SK-N-SH (cell line): ENCODE results near the gene IER3IP1. TPM values are rescaled to one million over a fixed set of nuclear protein-coding genes. Genes with fewer than 3 reads are reported as not detected.

Experiments used
- CTCF ChIA-PET: fragments of 300-600, 350-600 bp; formaldehyde crosslinking; extraction: SDS; loops from one replicate; lab custom pipeline; 2021; lab: Yijun Ruan, JAX
- POLR2A ChIA-PET: fragments of 350-600 bp; sonication (Branson Sonifier 250); formaldehyde crosslinking; extraction: SDS; loops from one replicate; lab custom pipeline; 2020; ENCODE audit warnings: antibody characterized with exemption, inconsistent platforms; lab: Yijun Ruan, JAX
- DNase-seq: peaks from one replicate; pipeline ENCODE4 v3.0.0; 2012
- H2AFZ ChIP-seq: fragments of 200-600 bp; sonication (generic); 2 replicates; pipeline ENCODE4 v1.8.1; 2016; ENCODE audit warnings: antibody characterized with exemption, mild to moderate bottlenecking, low read depth
- H3F3A ChIP-seq: fragments of 200-600 bp; sonication (generic); replicated peaks from 2 replicates; pipeline ENCODE3; 2016; ENCODE audit warnings: antibody characterized with exemption, mild to moderate bottlenecking; ENCODE audit not compliant: insufficient read depth
- H3K27ac ChIP-seq, 2 experiments: fragments of 200-500 bp in 1 of 2; fragments of 200-600 bp in 1 of 2; sonication (Bioruptor generic) in 1 of 2; sonication (generic), shearing (Covaris generic) in 1 of 2; 2 replicates each; pipeline versions ENCODE4 v1.5.1 to v1.6.1; 2014 to 2016; ENCODE audit warnings: low read depth in 2 of 2, inconsistent platforms in 1 of 2, low read length in 1 of 2, mild to moderate bottlenecking in 1 of 2, mixed read lengths in 1 of 2
- H3K27me3 ChIP-seq: fragments of 200-600 bp; sonication (generic), shearing (Covaris generic); 2 replicates; pipeline ENCODE4 v1.6.1; 2016; ENCODE audit warnings: mixed run types; ENCODE audit not compliant: insufficient read depth
- H3K36me3 ChIP-seq, 2 experiments: fragments of 200-500 bp in 1 of 2; fragments of 200-600 bp in 1 of 2; sonication (Bioruptor generic) in 1 of 2; sonication (generic) in 1 of 2; replicated peaks in 1 of 2; 2 replicates each; pipeline versions ENCODE3 to v1.5.1; 2014 to 2016; ENCODE audit warnings: low read length in 1 of 2, mild to moderate bottlenecking in 1 of 2; ENCODE audit not compliant: insufficient read depth in 2 of 2, control insufficient read depth in 1 of 2
- H3K4me1 ChIP-seq, 2 experiments: fragments of 200-500 bp in 1 of 2; fragments of 200-600 bp in 1 of 2; sonication (Bioruptor generic) in 1 of 2; sonication (generic), shearing (Covaris generic) in 1 of 2; 2 replicates each; pipeline versions ENCODE4 v1.5.1 to v1.6.1; 2014 to 2016; ENCODE audit warnings: low read depth in 1 of 2, low read length in 1 of 2, mixed run types in 1 of 2; ENCODE audit not compliant: insufficient read depth in 2 of 2, control insufficient read depth in 1 of 2
- H3K4me2 ChIP-seq: fragments of 200-600 bp; sonication (generic), shearing (Covaris generic); 2 replicates; pipeline ENCODE4 v1.6.1; 2017; ENCODE audit warnings: mixed run types
- H3K4me3 ChIP-seq, 2 experiments: fragments of 200-500 bp in 1 of 2; fragments of 200-600 bp in 1 of 2; sonication (Bioruptor generic) in 1 of 2; sonication (generic), shearing (Covaris generic) in 1 of 2; 2 replicates each; pipeline versions ENCODE4 v1.5.1 to v1.8.1; 2014 to 2016; ENCODE audit warnings: low read depth in 2 of 2, inconsistent platforms in 1 of 2, low read length in 1 of 2, mild to moderate bottlenecking in 1 of 2, mixed read lengths in 1 of 2, moderate library complexity in 1 of 2
- H3K79me2 ChIP-seq: fragments of 200-600 bp; sonication (generic); 2 replicates; pipeline ENCODE4 v1.8.1; 2017; ENCODE audit warnings: mild to moderate bottlenecking; ENCODE audit not compliant: insufficient read depth
- H3K9ac ChIP-seq: fragments of 200-600 bp; sonication (generic); 2 replicates; pipeline ENCODE4 v1.6.1; 2017; ENCODE audit warnings: mixed run types
- H3K9me2 ChIP-seq: fragments of 200-600 bp; sonication (generic); 2 replicates; pipeline ENCODE4 v1.6.1; 2017; ENCODE audit warnings: mixed run types
- H3K9me3 ChIP-seq: fragments of 200-600 bp; sonication (generic); 2 replicates; pipeline ENCODE4 v1.6.1; 2017; ENCODE audit warnings: mixed run types, mild to moderate bottlenecking, moderate library complexity
- H4K20me1 ChIP-seq: fragments of 200-600 bp; sonication (generic); 2 replicates; pipeline ENCODE4 v1.6.1; 2017; ENCODE audit warnings: mild to moderate bottlenecking, mixed run types; ENCODE audit not compliant: insufficient read depth
- CHD2 ChIP-seq: fragments of 150-350 bp; IDR thresholded peaks from 2 replicates; pipeline ENCODE4 v1.6.1; 2018; ENCODE audit warnings: low read length; ENCODE audit not compliant: partially characterized antibody
- EZH2phosphoT487 ChIP-seq: fragments of 200-600 bp; sonication (generic); IDR thresholded peaks from 2 replicates; pipeline ENCODE4 v1.6.1; 2017; ENCODE audit warnings: low read depth, mixed run types, mild to moderate bottlenecking, antibody characterized with exemption, moderate library complexity, borderline replicate concordance
- FOXJ3 ChIP-seq: sonication (generic); formaldehyde crosslinking; IDR thresholded peaks from 2 replicates; pipeline ENCODE4 v1.5.1; 2020; ENCODE audit warnings: mild to moderate bottlenecking, missing genetic modification reagents
- GATA2 ChIP-seq: sonication (generic); formaldehyde crosslinking; IDR thresholded peaks from 2 replicates; pipeline ENCODE4 v1.5.0; 2020; ENCODE audit warnings: mild to moderate bottlenecking, missing genetic modification reagents
- MAX ChIP-seq: IDR thresholded peaks from 2 replicates; pipeline ENCODE4 v1.4.0; 2012; ENCODE audit warnings: low read depth
- MEF2A ChIP-seq: IDR thresholded peaks from 2 replicates; pipeline ENCODE4 v1.4.0; 2012; ENCODE audit warnings: low read depth, borderline replicate concordance
- PBX3 ChIP-seq: IDR thresholded peaks from 2 replicates; pipeline ENCODE4; 2012
- POLR2AphosphoS5 ChIP-seq: IDR thresholded peaks from 2 replicates; pipeline ENCODE4 v1.6.1; 2012; ENCODE audit warnings: low read depth, low read length
- RCOR1 ChIP-seq: fragments of 150-350 bp; IDR thresholded peaks from 2 replicates; pipeline ENCODE4 v1.6.1; 2017; ENCODE audit warnings: antibody characterized with exemption, low read length
- RXRA ChIP-seq: IDR thresholded peaks from 2 replicates; pipeline ENCODE4 v1.4.0; 2012; ENCODE audit warnings: low read depth, mild to moderate bottlenecking, borderline replicate concordance
- TEAD4 ChIP-seq: IDR thresholded peaks from 2 replicates; pipeline ENCODE4 v1.4.0; 2012; ENCODE audit warnings: mild to moderate bottlenecking, borderline replicate concordance; ENCODE audit not compliant: insufficient read depth
- YY1 ChIP-seq: IDR thresholded peaks from 2 replicates; pipeline ENCODE4 v1.4.0; 2012; ENCODE audit warnings: low read depth, mild to moderate bottlenecking
- WGBS: methylation state at CpG from one replicate; pipeline ENCODE4 v1.1.6; 2017; ENCODE audit warnings: low lambda C conversion rate; 5-methylcytosine and 5-hydroxymethylcytosine counted together
- polyA plus RNA-seq, 3 experiments: library from polyadenylated mRNA; depleted of rRNA; stranded (reverse); fragments of >200 nt; gene quantifications; 2 replicates each; pipeline ENCODE4 v1.2.3, GENCODE V29; 2012
- TF ChIP-seq, protein P1 (sequence below): fragments of 150-350 bp; IDR thresholded peaks from 2 replicates; pipeline ENCODE4 v1.6.1; 2016; ENCODE audit warnings: mild to moderate bottlenecking, low read depth, low read length
- TF ChIP-seq, protein P2 (sequence below): fragments of 150-350 bp; IDR thresholded peaks from 2 replicates; pipeline ENCODE4 v1.6.1; 2017; ENCODE audit warnings: antibody characterized with exemption, low read length, low read depth, borderline replicate concordance
- TF ChIP-seq, protein P3 (sequence below): fragments of 200-600 bp; sonication (generic); IDR thresholded peaks from 2 replicates; pipeline ENCODE4 v1.6.1; 2017; ENCODE audit warnings: antibody characterized with exemption, mild to moderate bottlenecking, moderate library complexity

IER3IP1 gene
- polyA plus RNA-seq, 1 of the 3 experiments (the other 2 are of a cell fraction): 13.7 TPM

- Histone ChIP-seq H3K4me2 (no peak overlapping the region), H3K36me3 (peaks cover 4 to 19% of the 10 kb centered on the region in 2 experiments), H3K9me2 (no peaks in the 10 kb centered on the region)
- WGBS: 96% methylated on average over 2 of the region's 2 CpGs
- DNase-seq: no peak
- TF ChIP-seq POLR2AphosphoS5 (no peak), TEAD4 (no peak), RXRA (no peak), MEF2A (no peak), PBX3 (no peak), EZH2phosphoT487 (no peak), RCOR1 (no peak), GATA2 (CRISPR knock-in tag) (no peak)
- TF ChIP-seq, protein P1, sequence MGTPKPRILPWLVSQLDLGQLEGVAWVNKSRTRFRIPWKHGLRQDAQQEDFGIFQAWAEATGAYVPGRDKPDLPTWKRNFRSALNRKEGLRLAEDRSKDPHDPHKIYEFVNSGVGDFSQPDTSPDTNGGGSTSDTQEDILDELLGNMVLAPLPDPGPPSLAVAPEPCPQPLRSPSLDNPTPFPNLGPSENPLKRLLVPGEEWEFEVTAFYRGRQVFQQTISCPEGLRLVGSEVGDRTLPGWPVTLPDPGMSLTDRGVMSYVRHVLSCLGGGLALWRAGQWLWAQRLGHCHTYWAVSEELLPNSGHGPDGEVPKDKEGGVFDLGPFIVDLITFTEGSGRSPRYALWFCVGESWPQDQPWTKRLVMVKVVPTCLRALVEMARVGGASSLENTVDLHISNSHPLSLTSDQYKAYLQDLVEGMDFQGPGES: no peak
- TF ChIP-seq, protein P2, sequence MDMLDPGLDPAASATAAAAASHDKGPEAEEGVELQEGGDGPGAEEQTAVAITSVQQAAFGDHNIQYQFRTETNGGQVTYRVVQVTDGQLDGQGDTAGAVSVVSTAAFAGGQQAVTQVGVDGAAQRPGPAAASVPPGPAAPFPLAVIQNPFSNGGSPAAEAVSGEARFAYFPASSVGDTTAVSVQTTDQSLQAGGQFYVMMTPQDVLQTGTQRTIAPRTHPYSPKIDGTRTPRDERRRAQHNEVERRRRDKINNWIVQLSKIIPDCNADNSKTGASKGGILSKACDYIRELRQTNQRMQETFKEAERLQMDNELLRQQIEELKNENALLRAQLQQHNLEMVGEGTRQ: no peak
- TF ChIP-seq, protein P3, sequence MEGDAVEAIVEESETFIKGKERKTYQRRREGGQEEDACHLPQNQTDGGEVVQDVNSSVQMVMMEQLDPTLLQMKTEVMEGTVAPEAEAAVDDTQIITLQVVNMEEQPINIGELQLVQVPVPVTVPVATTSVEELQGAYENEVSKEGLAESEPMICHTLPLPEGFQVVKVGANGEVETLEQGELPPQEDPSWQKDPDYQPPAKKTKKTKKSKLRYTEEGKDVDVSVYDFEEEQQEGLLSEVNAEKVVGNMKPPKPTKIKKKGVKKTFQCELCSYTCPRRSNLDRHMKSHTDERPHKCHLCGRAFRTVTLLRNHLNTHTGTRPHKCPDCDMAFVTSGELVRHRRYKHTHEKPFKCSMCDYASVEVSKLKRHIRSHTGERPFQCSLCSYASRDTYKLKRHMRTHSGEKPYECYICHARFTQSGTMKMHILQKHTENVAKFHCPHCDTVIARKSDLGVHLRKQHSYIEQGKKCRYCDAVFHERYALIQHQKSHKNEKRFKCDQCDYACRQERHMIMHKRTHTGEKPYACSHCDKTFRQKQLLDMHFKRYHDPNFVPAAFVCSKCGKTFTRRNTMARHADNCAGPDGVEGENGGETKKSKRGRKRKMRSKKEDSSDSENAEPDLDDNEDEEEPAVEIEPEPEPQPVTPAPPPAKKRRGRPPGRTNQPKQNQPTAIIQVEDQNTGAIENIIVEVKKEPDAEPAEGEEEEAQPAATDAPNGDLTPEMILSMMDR: no peak
- TF ChIP-seq, all 33 proteins: peak for 0
- H3K9ac ChIP-seq: no peak overlapping the region
- no peaks in the 10 kb centered on the region for H3K27me3 ChIP-seq
- H3K9me3 ChIP-seq: no peaks in the 10 kb centered on the region
- POLR2A ChIA-PET: interaction anchor here (1.7 kb wide), 1 partner anchor 16 kb away, joined by 5 read pairs; the partner anchor contains the start of gene HDHD2
- peaks cover 0 to 2% of the 10 kb centered on the region in 2 experiments; a peak in 2 of 4 replicates for H3K4me1 ChIP-seq
- H4K20me1 ChIP-seq: peaks cover 22% of the 10 kb centered on the region
- H3K79me2 ChIP-seq: peaks cover 99% of the 10 kb centered on the region
- CTCF ChIA-PET: no interaction called here
- no peak overlapping the region for H2AFZ ChIP-seq
- H3F3A ChIP-seq: peaks cover 5% of the 10 kb centered on the region
- H3K4me3 ChIP-seq: no peak overlapping the region
- H3K27ac ChIP-seq: no peak overlapping the region
Observed at GRCh38 chr18:47166294-47166693, 9.9 kb downstream of the IER3IP1 start.

DNA sequence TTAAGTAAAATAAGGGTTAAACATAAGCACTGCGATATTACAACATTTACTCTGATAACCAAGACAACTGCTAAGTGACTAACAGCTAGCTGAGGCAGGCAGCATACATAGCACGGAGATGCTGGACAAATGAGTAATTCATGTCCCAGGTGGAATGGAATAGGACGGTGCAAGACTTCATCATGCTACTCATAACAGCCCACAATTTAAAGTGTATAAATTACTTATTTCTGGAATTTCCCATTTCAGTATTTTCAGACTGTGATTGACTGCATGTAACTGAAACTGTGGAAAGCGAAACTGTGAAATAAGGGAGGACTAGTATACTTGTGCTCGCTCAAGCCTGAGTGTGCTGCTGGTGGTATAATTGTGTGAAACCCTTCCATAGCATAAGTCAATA lies 12.9 kb downstream of the IER3IP1 start:
- H3K9me2 ChIP-seq: no peaks in the 10 kb centered on the region
- peaks cover 30% of the 10 kb centered on the region for H4K20me1 ChIP-seq
- TF ChIP-seq FOXJ3 (CRISPR knock-in tag): no peak
- TF ChIP-seq PBX3: no peak
- no peak for TF ChIP-seq CHD2
- TF ChIP-seq, protein P1: no peak
- no peak for TF ChIP-seq MAX
- no peak for TF ChIP-seq YY1

More for the DNA sequence above, 12.9 kb downstream of the IER3IP1 start:
- Histone ChIP-seq H3F3A (no peaks in the 10 kb centered on the region), H3K9me3 (no peaks in the 10 kb centered on the region), H3K4me1 (peaks cover 0 to 2% of the 10 kb centered on the region in 2 experiments; a peak in 2 of 4 replicates), H2AFZ (no peak overlapping the region), H3K27ac (peak overlapping the region in 1 of 2 experiments; percentile 5; a peak in 1 of 4 replicates), H3K79me2 (peaks cover 99% of the 10 kb centered on the region), H3K4me2 (peak overlapping the region; percentile 14; the same call in 1 of the 2 replicates), H3K4me3 (no peak overlapping the region; a peak in 2 of 4 replicates), H3K36me3 (peaks cover 4 to 6% of the 10 kb centered on the region in 2 experiments), H3K9ac (no peak overlapping the region), H3K27me3 (no peaks in the 10 kb centered on the region)
- CTCF ChIA-PET: no interaction called here
- POLR2A ChIA-PET: no interaction called here
- no peak for DNase-seq
- WGBS: 62% methylated on average over 5 of the region's 5 CpGs
